Skin of body (tissue), 3 donors: Measurements from ENCODE around the gene PRAMEF6. TPM values are rescaled to one million over a fixed set of nuclear protein-coding genes. Genes with fewer than 3 reads are reported as not detected.
"Not testable (repeated sequence)": the region's sequence is repeated elsewhere in the genome, so short reads cannot be mapped to it uniquely, and the experiment has no call there.

Experiments used
- DNase-seq: peaks from one replicate; lab custom pipeline; 2025; lab: John Stamatoyannopoulos, UW
- small RNA-seq: library from RNA; depleted of rRNA; stranded (forward); fragments of <200 nt; gene quantifications from one replicate; pipeline ENCODE3, GENCODE V24; 2014; ENCODE audit warnings: low replicate concordance
- total RNA-seq: library from RNA; depleted of rRNA; stranded (reverse); fragments of >200 nt; gene quantifications from one replicate; pipeline ENCODE4 v1.2.3, GENCODE V29; 2014

The PRAMEF6 gene
- not detected for total RNA-seq

DNA sequence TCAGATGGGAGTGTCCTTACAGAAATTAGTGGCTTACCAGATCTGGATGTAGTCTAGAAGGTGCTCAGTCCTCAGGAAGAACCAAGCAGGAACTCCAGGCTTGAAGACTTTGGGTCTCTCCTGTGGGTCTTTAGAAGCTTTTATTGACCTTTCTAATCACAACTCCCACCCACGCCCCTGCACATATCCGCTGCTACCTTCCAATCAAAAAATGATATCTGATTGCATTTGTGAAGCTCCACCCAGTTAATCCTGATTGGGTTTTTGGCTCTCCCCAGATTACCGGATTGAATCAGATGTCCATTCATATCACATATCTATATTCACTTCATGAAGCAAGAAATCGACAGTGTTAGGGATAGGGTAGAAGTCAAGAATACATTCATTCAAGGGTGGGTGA, at the start of gene PRAMEF6:
PRAMEF6 (minus strand) TSS at position 101 of the 400 bp plus-strand sequence. CDS start 5,062 bp downstream, outside the sequence.
- DNase-seq, result not testable (repeated sequence)

GRCh38 chr1:12924368-12924767, 23.0 kb downstream of the PRAMEF6 start:
- DNase-seq, result not testable (repeated sequence)

- not testable (repeated sequence) for DNase-seq
Observed at GRCh38 chr1:12921749-12922148, 25.6 kb downstream of the PRAMEF6 start.

GRCh38 chr1:12916310-12916709, 31.1 kb downstream of the PRAMEF6 start, which contains the start of gene PRAMEF7:
Gene PRAMEF7 (plus strand): TSS chr1:12916610. CDS start chr1:12917693, 1,083 bp downstream.
- DNase-seq, result not testable (repeated sequence)

DNA sequence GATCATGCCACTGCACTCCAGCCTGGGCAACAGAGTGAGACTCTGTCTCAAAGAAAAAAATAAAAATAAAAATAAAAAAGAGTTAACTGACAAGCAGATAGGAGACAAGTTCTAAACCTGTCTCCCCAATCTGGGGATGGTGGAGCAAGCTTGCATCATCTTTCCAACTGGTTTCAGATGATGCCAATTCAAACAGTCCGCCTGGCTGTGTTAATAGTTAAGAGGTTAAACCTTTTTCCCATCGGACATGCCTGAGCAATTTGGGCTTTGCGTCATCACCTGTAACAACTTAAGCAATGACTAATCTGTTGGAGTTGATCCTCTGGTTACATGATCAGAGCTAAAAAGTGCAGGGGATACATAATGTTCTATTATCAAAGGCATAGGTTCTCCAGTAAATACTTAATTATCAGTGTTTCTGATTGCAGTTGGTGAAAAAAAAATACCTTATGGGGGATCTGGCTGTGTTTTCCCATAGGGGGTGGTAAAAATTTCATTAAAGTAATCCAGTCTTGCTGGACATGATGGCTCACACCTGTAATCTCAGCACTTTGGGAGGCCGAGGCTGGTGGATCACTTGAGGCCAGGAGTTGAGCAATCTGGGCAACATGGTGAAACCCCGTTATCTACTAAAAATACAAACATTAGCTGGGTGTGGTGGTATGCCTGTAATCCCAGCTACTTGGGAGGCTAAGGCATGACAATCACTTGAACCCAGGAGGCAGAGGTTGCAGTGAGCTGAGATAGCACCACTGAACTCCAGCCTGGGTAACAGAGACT, 43.4 kb downstream of the PRAMEF6 start:
- not testable (repeated sequence) for DNase-seq

DNA sequence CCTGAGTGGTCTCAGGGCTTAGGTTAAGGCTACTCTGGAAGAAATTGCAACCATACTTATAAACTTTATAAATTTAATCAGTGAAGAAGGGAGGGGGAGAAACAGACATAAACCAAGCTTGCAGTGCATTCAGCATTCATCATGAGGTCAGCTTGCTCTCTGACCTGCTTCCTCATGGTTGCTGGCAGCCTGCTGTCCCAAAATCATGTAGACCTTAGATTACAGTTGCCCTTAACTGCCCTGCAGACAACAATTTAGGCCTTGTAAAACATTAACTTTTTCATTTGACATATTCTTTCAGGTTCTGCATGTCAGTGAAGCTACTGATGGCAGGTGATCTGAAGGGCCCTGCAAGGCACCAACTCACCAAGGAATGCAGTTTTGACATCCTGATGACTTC, 48.2 kb downstream of the PRAMEF6 start:
- DNase-seq, result not testable (repeated sequence)

DNA sequence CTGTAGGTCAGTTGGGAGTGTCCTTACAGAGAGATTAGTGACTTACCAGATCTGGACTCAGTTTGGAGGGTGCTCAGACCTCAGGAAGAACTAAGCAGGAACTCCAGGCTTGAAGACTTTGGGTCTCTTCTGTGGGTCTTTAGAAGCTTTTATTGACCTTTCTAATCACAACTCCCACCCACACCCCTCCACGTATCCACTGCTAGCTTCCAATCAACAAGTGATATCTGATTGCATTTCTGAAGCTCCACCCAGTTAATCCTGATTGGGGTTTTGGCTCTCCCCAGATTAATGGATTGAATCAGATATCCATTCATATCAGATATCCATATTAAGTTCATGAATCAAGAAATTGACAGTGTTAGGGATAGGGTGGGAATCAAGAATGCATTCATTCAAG, 49.2 kb downstream of the PRAMEF6 start, which contains the start of gene PRAMEF10:
PRAMEF10 (minus strand) TSS at position 101 of the 400 bp plus-strand sequence. CDS start 2,423 bp downstream, outside the sequence.
- not testable (repeated sequence) for DNase-seq

Small RNAs within 50 kb of the gene (small RNA-seq; reads per million reads assigned to genes)
- gene RNU6-1072P, result not detected

Other genes starting within 250 kb of the PRAMEF6 start
- 6.1 TPM for gene AADACL3, start 231.5 kb downstream of the PRAMEF6 start, total RNA-seq
- not detected for gene CFAP107, start 201.4 kb downstream of the PRAMEF6 start, total RNA-seq
- gene PRAMEF12, start 173.8 kb downstream of the PRAMEF6 start, total RNA-seq, result not detected
- gene PRAMEF1, start 156.2 kb downstream of the PRAMEF6 start, total RNA-seq, result not detected
- not detected for gene PRAMEF11, start 116.2 kb downstream of the PRAMEF6 start, total RNA-seq
- gene HNRNPCL1, start 98.9 kb downstream of the PRAMEF6 start, total RNA-seq, result not detected
- gene PRAMEF2, start 90.5 kb downstream of the PRAMEF6 start, total RNA-seq, result not detected
- gene PRAMEF4, start 61.4 kb downstream of the PRAMEF6 start, total RNA-seq, result not detected
- not detected for gene PRAMEF10, start 49.3 kb downstream of the PRAMEF6 start, total RNA-seq
- gene PRAMEF7, start 31.0 kb downstream of the PRAMEF6 start, total RNA-seq, result not detected
- gene PRAMEF27, start 109.0 kb upstream of the PRAMEF6 start, total RNA-seq, result not detected
- gene HNRNPCL3, start 113.2 kb upstream of the PRAMEF6 start, total RNA-seq, result not detected
- not detected for gene PRAMEF25, start 123.2 kb upstream of the PRAMEF6 start, total RNA-seq
- gene HNRNPCL2, start 169.3 kb upstream of the PRAMEF6 start, total RNA-seq, result not detected
- not detected for gene PRAMEF26, start 208.4 kb upstream of the PRAMEF6 start, total RNA-seq
- not detected for gene HNRNPCL4, start 218.1 kb upstream of the PRAMEF6 start, total RNA-seq
- not detected for gene PRAMEF9, start 224.3 kb upstream of the PRAMEF6 start, total RNA-seq